Measurements from ENCODE around the gene EPC2.
"Not testable (repeated sequence)": the region's sequence is repeated elsewhere in the genome, so short reads cannot be mapped to it uniquely, and the experiment has no call there.

Gene EPC2

GRCh38 chr2:148642891-148643416 lies 1.6 kb upstream of the EPC2 start:
- peak; percentile 33 for DNase-seq

GRCh38 chr2:148643421-148643820 lies 1.1 kb upstream of the EPC2 start:
- no peak for DNase-seq

GRCh38 chr2:148644883-148645538 lies 460 bp downstream of the EPC2 start:
- peak; percentile 81 for DNase-seq

GRCh38 chr2:148645539-148646230 lies 1.1 kb downstream of the EPC2 start:
- peak; percentile 86 for DNase-seq

- no peak for DNase-seq
Observed at GRCh38 chr2:148646231-148646559, 1.6 kb downstream of the EPC2 start.

- DNase-seq, result not testable (repeated sequence)
Observed at GRCh38 chr2:148647711-148648110, 3.2 kb downstream of the EPC2 start.

- no peak for DNase-seq
Observed at GRCh38 chr2:148649936-148650335, 5.4 kb downstream of the EPC2 start.

- DNase-seq, result no peak
Observed at GRCh38 chr2:148650881-148651280, 6.3 kb downstream of the EPC2 start.

GRCh38 chr2:148651972-148652371 lies 7.4 kb downstream of the EPC2 start:
- DNase-seq, result no peak

GRCh38 chr2:148653437-148653836 lies 8.9 kb downstream of the EPC2 start:
- DNase-seq, result no peak

- DNase-seq, result no peak
Observed at GRCh38 chr2:148654435-148654834, 9.9 kb downstream of the EPC2 start.

GRCh38 chr2:148656516-148656915 lies 12.0 kb downstream of the EPC2 start:
- no peak for DNase-seq

- peak; percentile 77 for DNase-seq
Observed at GRCh38 chr2:148658807-148659722, 14.5 kb downstream of the EPC2 start.

GRCh38 chr2:148660999-148661398 lies 16.4 kb downstream of the EPC2 start:
- peak; percentile 51 for DNase-seq

GRCh38 chr2:148662332-148662731 lies 17.8 kb downstream of the EPC2 start:
- not testable (repeated sequence) for DNase-seq

- DNase-seq, result no peak
Observed at GRCh38 chr2:148664229-148664628, 19.7 kb downstream of the EPC2 start.

- DNase-seq, result no peak
Observed at GRCh38 chr2:148666555-148666954, 22.0 kb downstream of the EPC2 start.

GRCh38 chr2:148667113-148667836 lies 22.7 kb downstream of the EPC2 start:
- peak; percentile 10 for DNase-seq

- DNase-seq, result peak; percentile 59
Observed at GRCh38 chr2:148670773-148671172, 26.2 kb downstream of the EPC2 start.

GRCh38 chr2:148674063-148675020 lies 29.8 kb downstream of the EPC2 start:
- DNase-seq, result peak; percentile 37

- peak; percentile 46 for DNase-seq
Observed at GRCh38 chr2:148675708-148676107, 31.2 kb downstream of the EPC2 start.

Measured in HCEC 1CT (cell line).